Middle frontal gyrus (tissue), 1 donor: ENCODE results near the gene WSB1.
A peak's percentile ranks its signal among the peaks of the same experiment; 100 is the strongest.

Experiments used
- DNase-seq: peaks from one replicate; pipeline ENCODE4 v3.0.0-alpha.2; 2015; ENCODE audit warnings: low spot score; ENCODE audit errors: extremely low spot score

WSB1 gene

DNA sequence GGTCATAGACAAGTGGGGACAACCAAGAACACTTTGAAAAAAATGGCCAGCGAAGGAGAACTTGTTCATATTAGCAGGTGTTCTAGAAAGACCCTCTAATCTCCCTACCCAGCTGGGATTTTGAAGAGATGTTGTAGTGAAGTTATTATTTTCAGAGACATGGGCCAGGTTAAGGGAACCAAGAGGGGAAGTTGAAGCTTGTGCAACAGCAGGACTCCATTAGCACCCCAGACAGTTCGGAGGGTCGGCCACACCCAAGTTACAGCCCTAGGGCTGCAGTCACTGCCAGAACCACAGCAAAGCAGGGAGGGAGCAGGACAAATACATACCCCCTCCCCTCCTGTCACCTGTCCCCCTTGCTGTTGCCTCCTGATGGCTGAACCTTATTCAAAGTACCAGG, 42.3 kb downstream of the WSB1 start:
- no peak for DNase-seq

DNA sequence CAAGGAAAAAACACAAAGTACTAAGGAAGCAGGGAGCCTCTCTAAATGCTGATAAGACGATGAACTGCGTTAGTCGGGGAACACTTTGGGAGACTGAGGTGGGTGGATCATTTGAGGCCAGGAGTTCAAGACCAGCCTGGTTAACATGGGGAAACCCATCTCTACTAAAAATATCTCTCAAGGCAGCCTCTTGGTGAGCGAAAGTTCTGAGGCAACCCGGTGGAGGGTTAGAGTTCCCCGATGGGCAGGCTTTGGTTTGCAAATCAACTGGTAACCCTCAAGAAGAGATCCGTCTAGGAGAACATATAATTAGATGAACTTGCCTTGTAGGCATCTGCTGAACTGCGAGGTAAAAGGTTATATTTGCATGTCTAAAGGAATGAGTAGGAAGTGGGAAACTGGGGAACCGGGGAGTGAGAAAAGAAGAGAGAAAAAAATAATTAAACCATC, 44.6 kb downstream of the WSB1 start:
- DNase-seq = no peak

- no peak for DNase-seq
Observed at GRCh38 chr17:27339198-27339835, 45.4 kb downstream of the WSB1 start.

DNA sequence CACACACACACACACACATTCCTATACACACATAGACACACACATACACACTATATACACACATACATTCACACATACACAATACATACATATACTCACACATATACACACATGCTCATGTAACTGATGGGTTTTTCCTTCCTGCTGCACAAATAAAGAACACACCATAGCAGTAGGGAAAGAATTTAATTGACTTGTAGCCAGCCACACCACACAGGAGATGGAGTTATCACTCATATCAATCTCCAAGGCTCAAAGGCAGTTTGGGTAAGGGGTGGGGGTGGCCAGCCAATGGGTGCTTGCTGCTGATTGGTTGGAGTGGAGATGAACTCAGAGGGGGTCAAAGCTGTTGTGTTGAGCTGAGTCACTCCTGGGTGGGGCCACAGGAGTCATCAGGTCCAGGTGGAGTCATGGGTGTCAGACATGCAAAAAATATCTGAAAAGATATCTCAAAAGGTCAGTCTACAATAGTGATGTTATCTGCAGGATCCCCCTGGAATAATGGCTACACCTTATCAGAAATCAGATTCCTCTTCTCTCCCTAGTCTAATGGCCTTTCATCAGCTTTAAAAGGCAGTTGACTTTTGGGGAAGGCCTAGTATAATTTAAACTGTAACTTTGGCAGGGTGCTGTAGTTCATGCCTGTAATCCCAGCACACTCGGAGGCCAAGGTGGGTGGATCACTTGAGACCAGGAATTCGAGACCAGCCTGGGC, 46.1 kb downstream of the WSB1 start:
- no peak for DNase-seq

GRCh38 chr17:27340575-27340974, 46.7 kb downstream of the WSB1 start:
- DNase-seq = no peak

GRCh38 chr17:27341041-27341471, 47.1 kb downstream of the WSB1 start:
- no peak for DNase-seq

- DNase-seq = no peak
Observed at GRCh38 chr17:27342059-27342458, 48.1 kb downstream of the WSB1 start.

DNA sequence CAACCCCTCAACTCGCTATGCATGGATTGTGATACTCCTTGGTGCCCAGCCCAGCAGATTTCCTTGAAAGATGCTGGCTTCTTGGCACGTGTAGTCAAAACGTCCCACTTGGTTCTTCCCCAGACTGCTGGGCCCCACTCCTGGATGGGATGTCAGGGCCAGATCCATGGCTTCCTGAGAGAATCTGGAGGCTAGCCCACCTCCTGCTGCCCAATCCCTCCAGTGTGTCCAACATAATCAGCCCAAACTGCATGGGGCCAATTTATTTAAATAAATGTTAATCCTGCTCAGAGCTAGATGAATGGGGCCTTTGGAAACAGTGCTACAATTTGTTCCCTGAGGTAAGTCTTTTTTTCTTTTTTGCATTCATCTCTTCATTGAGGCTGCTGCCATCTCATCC, 49.4 kb downstream of the WSB1 start:
- no peak for DNase-seq

DNA sequence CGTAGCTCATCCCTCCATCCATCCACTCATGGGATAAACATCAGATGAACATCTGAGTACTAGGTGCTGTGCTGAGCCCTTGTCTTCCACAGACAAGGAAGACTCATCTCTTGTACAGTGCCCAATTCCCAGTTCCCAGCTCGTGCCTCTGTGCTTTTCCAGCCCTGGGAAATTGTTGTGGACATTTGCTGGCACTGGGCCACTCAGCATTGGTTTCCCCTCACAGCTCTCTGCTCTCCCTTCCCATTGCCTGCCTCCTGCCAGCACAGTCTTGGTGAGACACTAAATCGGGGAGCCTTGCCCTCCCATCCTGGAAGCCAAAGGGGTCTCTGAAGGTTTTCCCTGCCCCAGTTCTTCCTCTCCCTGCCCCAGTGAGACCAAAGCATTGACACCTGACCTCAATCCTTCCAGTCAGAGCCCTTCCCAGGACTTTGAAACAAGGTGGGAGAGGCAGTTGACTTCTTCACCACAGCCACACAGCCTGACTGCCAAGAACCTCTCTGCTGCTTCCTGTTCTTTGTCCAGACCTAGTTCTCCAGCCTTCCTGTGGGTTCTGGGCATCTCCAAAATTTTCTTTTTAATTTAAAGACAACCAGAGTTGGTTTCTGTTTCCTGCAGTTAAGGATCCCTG, 50.2 kb downstream of the WSB1 start:
- DNase-seq = no peak

DNA sequence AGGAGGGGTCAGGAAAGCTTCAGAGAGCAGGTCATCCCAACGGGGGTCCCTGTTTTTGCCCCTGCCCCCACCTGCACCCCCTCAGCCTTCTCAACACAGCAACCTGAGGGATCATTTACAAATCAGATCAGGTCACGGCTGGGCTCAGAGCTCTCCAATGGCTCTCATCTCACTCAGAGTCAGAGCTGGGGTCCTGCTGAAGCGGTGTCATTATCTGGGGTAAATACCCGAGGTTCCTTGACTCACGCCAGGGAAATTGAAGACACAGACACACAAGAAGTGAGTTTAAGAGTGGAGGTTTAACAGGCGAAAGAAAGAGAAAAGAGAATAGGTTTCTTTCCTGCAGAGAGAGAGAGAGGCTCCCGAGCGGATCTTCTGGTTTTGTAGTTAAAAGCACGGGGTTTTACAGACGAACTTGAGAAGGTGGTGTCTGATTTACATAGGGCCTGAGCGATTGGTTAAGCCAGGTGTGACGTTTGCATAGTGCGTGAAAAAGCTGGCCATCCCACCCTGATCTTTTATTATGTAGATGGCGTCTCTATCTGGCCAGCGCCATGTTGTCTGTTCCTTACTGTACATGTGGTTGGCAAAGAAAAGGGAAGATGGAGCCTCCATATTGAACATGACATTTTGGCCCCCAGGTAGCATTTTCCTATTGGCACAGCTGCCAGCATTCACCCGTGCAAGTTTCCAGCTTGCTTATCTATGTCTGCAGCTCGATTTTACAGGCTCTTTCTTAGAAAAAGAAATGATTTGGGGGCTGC, 51.4 kb downstream of the WSB1 start:
- no peak for DNase-seq

DNA sequence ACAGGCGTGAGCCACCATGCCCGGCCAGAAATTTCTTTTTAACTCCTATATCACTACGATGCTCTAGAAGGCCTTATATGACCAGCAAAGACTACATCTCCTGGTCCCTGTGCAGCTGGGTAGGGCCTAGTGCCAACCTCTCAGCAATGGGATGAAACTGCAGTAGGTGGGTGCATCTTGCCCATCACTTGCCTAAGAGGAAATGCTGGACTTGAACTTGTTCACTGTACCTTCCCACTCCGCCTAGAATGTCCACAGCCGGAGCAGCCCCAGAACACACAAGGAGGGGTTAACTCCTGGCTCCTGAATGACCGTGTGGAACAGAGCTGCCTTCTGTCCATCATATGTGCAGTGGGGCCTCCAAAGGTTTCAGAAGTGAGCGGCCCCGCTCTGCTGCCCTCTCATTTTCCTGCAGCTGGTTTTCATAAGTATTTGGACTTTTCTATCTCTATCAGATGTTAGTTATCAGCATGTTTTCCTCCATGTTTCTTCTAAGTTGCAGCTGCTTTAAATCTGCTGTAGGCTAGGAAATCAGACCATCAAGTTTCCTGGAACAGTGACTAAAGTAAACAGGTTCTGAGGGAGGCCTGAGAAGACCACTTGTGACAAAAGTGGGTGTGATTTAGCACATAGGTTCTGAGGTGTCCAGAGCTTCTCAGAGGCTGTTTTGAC, 52.5 kb downstream of the WSB1 start:
- no peak for DNase-seq

- DNase-seq = no peak
Observed at GRCh38 chr17:27348196-27348595, 54.3 kb downstream of the WSB1 start.

DNA sequence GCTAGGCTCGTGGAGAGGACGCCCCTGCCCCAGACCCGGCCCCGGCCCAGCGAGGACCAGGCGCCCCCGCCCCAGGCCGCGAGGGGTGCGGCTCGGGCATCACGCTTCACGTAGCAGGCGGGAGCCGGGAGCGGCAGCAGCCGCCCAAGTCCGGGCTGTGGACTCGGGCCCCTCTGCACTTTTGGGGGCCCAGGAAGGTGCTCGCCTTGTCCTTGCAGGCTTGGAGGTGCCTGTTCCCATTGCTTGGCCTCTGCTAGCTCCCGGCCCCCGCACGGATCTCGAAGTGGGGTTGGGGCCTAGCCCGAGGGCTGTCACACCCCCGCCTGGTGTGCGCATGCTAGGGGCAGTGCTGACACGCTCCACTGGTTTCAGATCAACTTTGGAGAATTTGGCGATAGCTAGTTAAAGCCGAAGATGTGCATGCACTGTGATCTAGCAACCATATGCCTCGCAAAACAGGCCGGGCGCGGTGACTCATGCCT, 55.7 kb downstream of the WSB1 start:
- no peak for DNase-seq

DNA sequence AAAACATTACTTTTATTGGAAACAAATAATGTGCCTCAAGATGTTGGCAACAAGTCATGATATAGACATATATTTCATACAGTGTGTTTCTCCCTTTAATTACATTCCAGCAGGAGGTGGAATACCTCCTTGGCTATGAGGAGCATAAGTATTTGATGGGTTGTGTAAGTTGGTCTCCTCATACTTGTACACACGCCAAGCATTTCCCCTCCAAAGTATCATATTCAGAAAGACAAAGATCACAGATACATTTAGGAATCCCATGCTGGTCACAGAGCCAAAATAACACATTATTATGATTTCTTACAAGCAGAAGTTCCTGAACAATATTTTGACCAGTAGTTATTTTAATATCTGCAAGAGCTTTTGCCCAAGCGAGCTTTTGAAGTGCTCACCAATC, 57.8 kb downstream of the WSB1 start:
- no peak for DNase-seq

- no peak for DNase-seq
Observed at GRCh38 chr17:27352448-27353032, 58.6 kb downstream of the WSB1 start.

- DNase-seq = no peak
Observed at GRCh38 chr17:27353033-27353460, 59.1 kb downstream of the WSB1 start.

DNA sequence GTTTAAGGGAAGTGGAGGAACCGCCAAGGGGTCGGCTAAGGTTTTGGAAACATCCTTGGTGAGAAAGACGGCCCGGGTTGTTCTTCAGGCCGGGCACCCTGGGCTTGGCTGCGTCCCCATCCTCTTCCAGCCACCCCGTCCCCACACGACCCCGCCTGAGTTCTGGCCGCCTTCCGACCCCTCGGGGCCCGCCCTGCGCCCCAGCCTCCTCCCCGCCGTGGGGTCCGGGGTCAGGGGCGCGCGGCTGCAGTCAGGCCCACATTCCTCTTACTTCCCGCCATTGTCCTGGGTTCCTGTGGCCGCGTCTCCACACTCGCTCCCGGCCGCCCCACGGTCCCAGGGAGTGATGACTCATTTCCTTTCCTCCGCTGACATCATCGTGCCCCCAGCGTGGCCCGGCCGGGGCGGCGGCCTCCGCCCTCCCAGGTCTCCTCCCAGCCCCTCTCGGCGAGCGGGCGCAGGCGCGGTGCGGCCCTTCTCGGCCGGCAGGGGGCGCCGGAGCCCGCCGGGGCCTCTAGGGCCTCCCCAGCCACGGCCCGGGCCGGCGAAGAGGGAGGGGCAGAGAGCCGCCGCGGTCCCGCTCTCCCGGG, 59.6 kb downstream of the WSB1 start:
- peak; percentile 74 for DNase-seq

GRCh38 chr17:27354051-27354490, 60.2 kb downstream of the WSB1 start:
- no peak for DNase-seq

- DNase-seq = no peak
Observed at GRCh38 chr17:27354491-27355081, 60.7 kb downstream of the WSB1 start.

- DNase-seq = no peak
Observed at GRCh38 chr17:27355419-27355818, 61.5 kb downstream of the WSB1 start.
